Measurements from ENCODE around the gene OR10S1. TPM values are rescaled to one million over a fixed set of nuclear protein-coding genes. Genes with fewer than 3 reads are reported as not detected.

The OR10S1 gene
- not detected in 2 replicates for total RNA-seq

DNA sequence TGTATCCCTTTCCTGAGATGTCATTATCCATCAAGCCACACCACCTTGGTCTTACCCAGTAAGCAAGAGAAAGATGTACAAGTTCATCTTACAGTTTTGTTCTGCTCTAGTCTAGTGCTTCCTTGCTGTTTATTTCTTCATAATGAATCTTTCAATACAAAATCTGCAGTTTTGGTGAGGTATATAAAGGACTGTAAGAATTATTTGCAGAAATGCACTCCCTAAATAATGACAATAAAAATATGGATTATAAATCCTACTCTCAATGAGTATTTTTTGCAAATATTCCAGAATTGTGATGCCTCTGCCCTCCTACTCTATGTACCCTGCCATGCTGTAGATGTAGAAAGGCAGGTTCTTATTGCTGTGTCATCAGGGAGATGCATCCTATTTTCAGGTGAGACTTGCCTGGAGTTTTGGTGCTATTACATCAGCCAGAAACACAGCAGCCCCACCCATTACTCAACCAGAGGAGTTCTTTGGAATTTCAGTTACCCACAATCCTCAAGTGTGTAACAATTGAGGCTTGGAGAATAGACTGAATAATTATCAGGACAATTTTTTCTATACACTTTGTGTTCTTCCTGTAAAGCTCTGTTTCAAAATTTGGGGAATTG lies at the start of gene OR10S1:
OR10S1 (minus strand) TSS at position 51 of the 617 bp plus-strand sequence. CDS start 117 bp downstream, outside the sequence.

GRCh38 chr11:124026498-124026897 lies 48.9 kb upstream of the OR10S1 start, which contains the start of gene OR10G8:
OR10G8 (plus strand) TSS chr11:124026798; CDS start chr11:124029623, 2,825 bp downstream.

GRCh38 chr11:124012697-124013096 lies 35.1 kb upstream of the OR10S1 start, which contains the start of gene OR10G4:
OR10G4 (plus strand) TSS chr11:124012997; CDS start chr11:124015575, 2,578 bp downstream.

GRCh38 chr11:123995119-123995518 lies 17.5 kb upstream of the OR10S1 start, which contains the start of gene OR10G6:
OR10G6 (minus strand) TSS chr11:123995161; CDS start chr11:123995161, 0 bp downstream.

GRCh38 chr11:123943738-123944137 lies 33.8 kb downstream of the OR10S1 start, which contains the start of gene OR6T1:
OR6T1 (minus strand) TSS chr11:123943838; CDS start chr11:123943838, 0 bp downstream.

GRCh38 chr11:123939317-123939716 lies 38.3 kb downstream of the OR10S1 start, which contains the start of gene OR4D5:
OR4D5 (plus strand) TSS chr11:123939617; CDS start chr11:123939617, 0 bp downstream.

Other genes with a start within 250 kb of the OR10S1 start
- 9.0 and 10.4 TPM in 2 replicates for gene ZNF202, start 236.1 kb downstream of the OR10S1 start, total RNA-seq
- not detected in 2 replicates for gene OR6X1, start 223.3 kb downstream of the OR10S1 start, total RNA-seq
- gene OR6M1, start 171.4 kb downstream of the OR10S1 start, total RNA-seq, result 0.09 TPM in 1 of 2 replicates, not detected in the other
- not detected in 2 replicates for gene TMEM225, start 92.1 kb downstream of the OR10S1 start, total RNA-seq
- gene OR8D4, start 75.6 kb downstream of the OR10S1 start, total RNA-seq, result under 0.01 TPM in 1 of 2 replicates, not detected in the other
- not detected in 2 replicates for gene OR4D5, start 38.2 kb downstream of the OR10S1 start, total RNA-seq
- gene OR6T1, start 33.9 kb downstream of the OR10S1 start, total RNA-seq, result not detected in 2 replicates
- gene OR10G6, start 17.4 kb upstream of the OR10S1 start, total RNA-seq, result not detected in 2 replicates
- 0.09 TPM in 1 of 2 replicates, not detected in the other for gene OR10G4, start 35.2 kb upstream of the OR10S1 start, total RNA-seq
- not detected in 2 replicates for gene OR10G9, start 45.2 kb upstream of the OR10S1 start, total RNA-seq
- gene OR10G8, start 49.0 kb upstream of the OR10S1 start, total RNA-seq, result not detected in 2 replicates
- gene OR10G7, start 63.5 kb upstream of the OR10S1 start, total RNA-seq, result not detected in 2 replicates
- gene VWA5A, start 137.7 kb upstream of the OR10S1 start, total RNA-seq, result 6.1 and 8.3 TPM in 2 replicates
- gene OR10D3, start 205.6 kb upstream of the OR10S1 start, total RNA-seq, result not detected in 2 replicates

Measured in endothelial cell of coronary artery (primary cell).